GM23338 (cell line): ENCODE measurements around the gene DSE. TPM values are rescaled to one million over a fixed set of nuclear protein-coding genes. Genes with fewer than 3 reads are reported as not detected.

Experiments used
- ATAC-seq: fragments of 200-7000 bp; cut with Tn5 transposase; 3 replicates; pipeline ENCODE4 v1.9.1; 2020
- DNase-seq: peaks from one replicate; pipeline ENCODE4 v3.0.0-alpha.2; 2015; ENCODE audit warnings: low spot score
- H2AFZ ChIP-seq: fragments of 200-600 bp; sonication (generic); 2 replicates; pipeline ENCODE4 v1.8.0; 2016; ENCODE audit warnings: antibody characterized with exemption, mild to moderate bottlenecking, moderate library complexity
- H3F3A ChIP-seq: fragments of 200-600 bp; sonication (generic); replicated peaks from 2 replicates; pipeline ENCODE4 v1.8.0; 2017; ENCODE audit warnings: antibody characterized with exemption, mixed run types, low read depth
- H3K27ac ChIP-seq: fragments of 200-600 bp; sonication (generic); 2 replicates; pipeline ENCODE4 v1.6.1; 2016; ENCODE audit warnings: low read depth
- H3K27me3 ChIP-seq: fragments of 200-600 bp; sonication (generic); 2 replicates; pipeline ENCODE4 v1.8.0; 2016; ENCODE audit warnings: mild to moderate bottlenecking, mixed run types, moderate library complexity; ENCODE audit not compliant: insufficient read depth
- H3K36me3 ChIP-seq: fragments of 200-600 bp; sonication (generic); 2 replicates; pipeline ENCODE4 v1.8.0; 2016; ENCODE audit warnings: mild to moderate bottlenecking; ENCODE audit not compliant: insufficient read depth
- H3K4me1 ChIP-seq: fragments of 200-600 bp; sonication (generic); 2 replicates; pipeline ENCODE4 v1.8.0; 2016; ENCODE audit warnings: mild to moderate bottlenecking, moderate library complexity; ENCODE audit not compliant: insufficient read depth
- H3K4me2 ChIP-seq: fragments of 200-600 bp; sonication (generic); 2 replicates; pipeline ENCODE4 v1.7.1; 2017; ENCODE audit warnings: mixed run types
- H3K4me3 ChIP-seq: fragments of 200-600 bp; sonication (generic); 2 replicates; pipeline ENCODE4 v1.6.1; 2016; ENCODE audit warnings: mixed run types
- H3K79me2 ChIP-seq: fragments of 200-600 bp; sonication (generic); replicated peaks from 2 replicates; pipeline ENCODE4 v1.8.0; 2017; ENCODE audit warnings: mild to moderate bottlenecking; ENCODE audit not compliant: insufficient read depth
- H3K9me2 ChIP-seq: fragments of 200-600 bp; sonication (generic); 2 replicates; pipeline ENCODE4 v1.8.0; 2017; ENCODE audit not compliant: insufficient read depth
- H4K20me1 ChIP-seq: fragments of 200-600 bp; sonication (generic); replicated peaks from 2 replicates; pipeline ENCODE4 v1.8.0; 2017; ENCODE audit warnings: mild to moderate bottlenecking; ENCODE audit not compliant: insufficient read depth
- H3K27ac Mint-ChIP-seq: 2 replicates; pipeline ENCODE4 v1.8.0; 2020; ENCODE audit warnings: inconsistent platforms, mild to moderate bottlenecking, moderate library complexity, mixed read lengths
- H3K27me3 Mint-ChIP-seq: 3 replicates; pipeline ENCODE4 v1.8.0; 2022; ENCODE audit warnings: low read depth, mild to moderate bottlenecking, moderate library complexity, mixed read lengths, inconsistent platforms; ENCODE audit not compliant: insufficient read depth, poor library complexity
- H3K36me3 Mint-ChIP-seq: 3 replicates; pipeline ENCODE4 v1.8.0; 2021; ENCODE audit warnings: low read depth, mild to moderate bottlenecking, inconsistent platforms, moderate library complexity, mixed read lengths
- H3K4me1 Mint-ChIP-seq: 3 replicates; pipeline ENCODE4 v1.8.0; 2020; ENCODE audit warnings: mild to moderate bottlenecking, inconsistent platforms, mixed read lengths
- H3K4me3 Mint-ChIP-seq: 3 replicates; pipeline ENCODE4 v1.8.0; 2021; ENCODE audit warnings: moderate library complexity, mild to moderate bottlenecking, inconsistent platforms, mixed read lengths
- H3K9me3 Mint-ChIP-seq: 3 replicates; pipeline ENCODE4 v1.8.0; 2020; ENCODE audit warnings: moderate library complexity, mild to moderate bottlenecking, inconsistent platforms, mixed read lengths
- CTCF ChIP-seq, 2 experiments: fragments of 200-600 bp in 1 of 2; sonication (generic) in 1 of 2; conservative IDR thresholded peaks; 2 replicates each; pipeline versions ENCODE4 v1.5.1 to v1.6.1; 2016 to 2017; ENCODE audit warnings: antibody characterized with exemption in 2 of 2, low read depth in 2 of 2, mild to moderate bottlenecking in 2 of 2, moderate library complexity in 1 of 2
- ETS1 ChIP-seq: IDR thresholded peaks from 2 replicates; pipeline ENCODE4 v1.6.1; 2016; ENCODE audit warnings: antibody characterized with exemption
- EZH2 ChIP-seq: fragments of 200-600 bp; sonication (generic); IDR thresholded peaks from one replicate; pipeline ENCODE4 v1.8.0; 2017; ENCODE audit warnings: antibody characterized with exemption, mild to moderate bottlenecking, low read depth; ENCODE audit not compliant: unreplicated experiment
- EZH2phosphoT487 ChIP-seq: fragments of 200-600 bp; sonication (generic); IDR thresholded peaks from one replicate; pipeline ENCODE4 v1.8.1; 2018; ENCODE audit warnings: antibody characterized with exemption; ENCODE audit not compliant: unreplicated experiment
- JUNB ChIP-seq: IDR thresholded peaks from one replicate; pipeline ENCODE4 v1.6.1; 2016; ENCODE audit warnings: antibody characterized with exemption; ENCODE audit not compliant: unreplicated experiment
- NANOG ChIP-seq: IDR thresholded peaks from 2 replicates; pipeline ENCODE4 v1.6.1; 2016; ENCODE audit warnings: antibody characterized with exemption, borderline replicate concordance
- POLR2AphosphoS5 ChIP-seq: IDR thresholded peaks from 2 replicates; pipeline ENCODE4 v1.6.1; 2016; ENCODE audit warnings: antibody characterized with exemption, low read depth
- STAT1 ChIP-seq: IDR thresholded peaks from one replicate; pipeline ENCODE4 v1.6.1; 2016; ENCODE audit warnings: antibody characterized with exemption; ENCODE audit not compliant: unreplicated experiment
- ZNF331 ChIP-seq: fragments of 250-450 bp; sonication (Bioruptor Pico); IDR thresholded peaks from 2 replicates; pipeline ENCODE4 v1.5.0; 2020; ENCODE audit warnings: low read depth, mild to moderate bottlenecking, moderate library complexity
- ZNF462 ChIP-seq: fragments of 250-450 bp; sonication (Bioruptor Pico); IDR thresholded peaks from 2 replicates; pipeline ENCODE4 v1.5.0; 2020; ENCODE audit warnings: mild to moderate bottlenecking, moderate library complexity
- polyA plus RNA-seq: library from polyadenylated mRNA; unstranded; fragments of >200 nt; fragmentation: Nextera tagmentation; extraction: Ambion mirVana; gene quantifications from 2 replicates; pipeline ENCODE4 v1.2.1, GENCODE V29; 2016
- total RNA-seq: library from RNA; depleted of rRNA; stranded (reverse); fragments of >200 nt; shearing (Covaris generic); gene quantifications from 2 replicates; pipeline ENCODE4 v1.2.3, GENCODE V29; 2014

DSE gene
- total and polyA plus RNA-seq, 2 experiments from 2014 or later: 18.8 to 45.2 TPM

- TF ChIP-seq CTCF (conservative IDR thresholded peaks at IDR 0.05; ENCODE audit: low read depth in 2 of 2) (no peak), NANOG (no peak)
Observed at GRCh38 chr6:116485559-116486184, 114.9 kb downstream of the DSE start (continued).

GRCh38 chr6:116491610-116492330, 121.0 kb downstream of the DSE start:
- peaks cover 2% of the 10 kb centered on the region for H3K27me3 Mint-ChIP-seq
- ATAC-seq: no peak
- TF ChIP-seq EZH2phosphoT487: no peak
- TF ChIP-seq ETS1: no peak
- TF ChIP-seq CTCF (conservative IDR thresholded peaks at IDR 0.05; ENCODE audit: low read depth in 2 of 2): no peak
- no peak for TF ChIP-seq POLR2AphosphoS5
- TF ChIP-seq JUNB: no peak
- TF ChIP-seq STAT1: no peak
- TF ChIP-seq ZNF331 (CRISPR knock-in tag): no peak
- no peak for TF ChIP-seq EZH2
- no peak for TF ChIP-seq ZNF462 (CRISPR knock-in tag)
- TF ChIP-seq NANOG: no peak

More at GRCh38 chr6:116491610-116492330, 121.0 kb downstream of the DSE start:
- Mint-ChIP-seq H3K27ac (no peak overlapping the region), H3K9me3 (peaks cover 4% of the 10 kb centered on the region; the same call in 2 of the 3 replicates), H3K36me3 (no peaks in the 10 kb centered on the region), H3K4me1 (peaks cover 3% of the 10 kb centered on the region; the same call in 2 of the 3 replicates), H3K4me3 (no peak overlapping the region)
- Histone ChIP-seq H4K20me1 (no peaks in the 10 kb centered on the region), H3K9me2 (0 out of 2 replicates have a peak, but pooled peaks cover 3% of the 10 kb centered on the region), H3K27me3 (no peaks in the 10 kb centered on the region), H3K4me1 (no peaks in the 10 kb centered on the region), H3K79me2 (no peaks in the 10 kb centered on the region), H3K27ac (no peak overlapping the region; the same call in 1 of the 2 replicates), H3K4me2 (no peak overlapping the region), H3K4me3 (no peak overlapping the region), H3F3A (no peaks in the 10 kb centered on the region), H2AFZ (peak overlapping the region; percentile 78; the same call in 1 of the 2 replicates), H3K36me3 (no peaks in the 10 kb centered on the region)
- DNase-seq: no peak
